HEK293 (cell line): ENCODE measurements around the gene DCST2.

Experiments used
- AEBP2 ChIP-seq: fragments of 450-650 bp; formaldehyde crosslinking; IDR thresholded peaks from 2 replicates; pipeline ENCODE4 v1.5.1; 2016; ENCODE audit warnings: missing biosample characterization, missing genetic modification characterization, borderline replicate concordance
- BCL11A ChIP-seq: fragments of 450-650 bp; formaldehyde crosslinking; IDR thresholded peaks from 2 replicates; pipeline ENCODE4 v1.5.1; 2016; ENCODE audit warnings: low read depth, missing biosample characterization, missing genetic modification characterization
- BCL6B ChIP-seq: fragments of 450-650 bp; formaldehyde crosslinking; IDR thresholded peaks from 2 replicates; pipeline ENCODE4 v1.5.1; 2017; ENCODE audit warnings: missing biosample characterization, missing genetic modification characterization
- KLF16 ChIP-seq: fragments of 450-650 bp; formaldehyde crosslinking; IDR thresholded peaks from 2 replicates; pipeline ENCODE4 v1.5.1; 2017; ENCODE audit warnings: missing biosample characterization, missing genetic modification characterization
- MZF1 ChIP-seq: fragments of 450-650 bp; formaldehyde crosslinking; IDR thresholded peaks from 2 replicates; pipeline ENCODE4 v1.5.1; 2017; ENCODE audit warnings: missing biosample characterization, missing genetic modification characterization, borderline replicate concordance
- PBX3 ChIP-seq: sonication (generic); formaldehyde crosslinking; IDR thresholded peaks from 2 replicates; pipeline ENCODE4 v1.8.1; 2022; ENCODE audit warnings: mild to moderate bottlenecking, moderate library complexity, missing genetic modification reagents
- PRDM1 ChIP-seq: fragments of 450-650 bp; formaldehyde crosslinking; IDR thresholded peaks from 2 replicates; pipeline ENCODE4; 2016; ENCODE audit warnings: missing biosample characterization, missing genetic modification characterization
- RBAK ChIP-seq: fragments of 450-650 bp; formaldehyde crosslinking; IDR thresholded peaks from 2 replicates; pipeline ENCODE4 v1.5.1; 2016; ENCODE audit warnings: missing biosample characterization, missing genetic modification characterization
- SCRT1 ChIP-seq: fragments of 450-650 bp; formaldehyde crosslinking; IDR thresholded peaks from 2 replicates; pipeline ENCODE4 v1.5.1; 2016; ENCODE audit warnings: missing biosample characterization, missing genetic modification characterization, borderline replicate concordance
- SETDB1 ChIP-seq: IDR thresholded peaks from one replicate; pipeline ENCODE4 v1.6.1; 2017; ENCODE audit warnings: mild to moderate bottlenecking, low read length, moderate library complexity, mixed read lengths; ENCODE audit not compliant: insufficient read length
- ZBTB1 ChIP-seq: fragments of 450-650 bp; formaldehyde crosslinking; IDR thresholded peaks from 2 replicates; pipeline ENCODE4 v1.5.1; 2016; ENCODE audit warnings: missing biosample characterization, missing genetic modification characterization
- ZBTB49 ChIP-seq: fragments of 450-650 bp; formaldehyde crosslinking; IDR thresholded peaks from 2 replicates; pipeline ENCODE4 v1.5.1; 2016; ENCODE audit warnings: missing biosample characterization, missing genetic modification characterization, low read depth
- ZBTB8A ChIP-seq: fragments of 450-650 bp; formaldehyde crosslinking; IDR thresholded peaks from 2 replicates; pipeline ENCODE4 v1.5.1; 2016; ENCODE audit warnings: missing biosample characterization, missing genetic modification characterization
- ZNF174 ChIP-seq: fragments of 450-650 bp; formaldehyde crosslinking; IDR thresholded peaks from 2 replicates; pipeline ENCODE4 v1.5.0; 2017; ENCODE audit warnings: missing biosample characterization, mild to moderate bottlenecking, missing genetic modification characterization
- ZNF184 ChIP-seq: fragments of 450-650 bp; IDR thresholded peaks from 2 replicates; pipeline ENCODE4 v1.5.1; 2018; ENCODE audit warnings: missing biosample characterization, mild to moderate bottlenecking, missing genetic modification characterization
- ZNF26 ChIP-seq: fragments of 450-650 bp; formaldehyde crosslinking; IDR thresholded peaks from 2 replicates; pipeline ENCODE4 v1.5.1; 2016; ENCODE audit warnings: missing biosample characterization, missing genetic modification characterization
- ZNF280D ChIP-seq: fragments of 450-650 bp; formaldehyde crosslinking; IDR thresholded peaks from 2 replicates; pipeline ENCODE4 v1.5.1; 2016; ENCODE audit warnings: missing biosample characterization, missing genetic modification characterization
- ZNF48 ChIP-seq: fragments of 450-650 bp; formaldehyde crosslinking; IDR thresholded peaks from 2 replicates; pipeline ENCODE4 v1.5.1; 2016; ENCODE audit warnings: missing biosample characterization, missing genetic modification characterization
- ZNF488 ChIP-seq: fragments of 450-650 bp; formaldehyde crosslinking; IDR thresholded peaks from 2 replicates; pipeline ENCODE4 v1.5.1; 2016; ENCODE audit warnings: missing biosample characterization, missing genetic modification characterization
- ZNF501 ChIP-seq: fragments of 450-650 bp; formaldehyde crosslinking; IDR thresholded peaks from 2 replicates; pipeline ENCODE4 v1.5.1; 2016; ENCODE audit warnings: missing biosample characterization, missing genetic modification characterization
- ZNF530 ChIP-seq: fragments of 450-650 bp; formaldehyde crosslinking; IDR thresholded peaks from 2 replicates; pipeline ENCODE4 v1.5.1; 2016; ENCODE audit warnings: low read depth, missing biosample characterization, missing genetic modification characterization
- ZNF555 ChIP-seq: fragments of 450-650 bp; formaldehyde crosslinking; conservative IDR thresholded peaks from 2 replicates; pipeline ENCODE4 v1.5.1; 2017; ENCODE audit warnings: missing biosample characterization, mild to moderate bottlenecking, missing genetic modification characterization, inconsistent platforms
- ZNF623 ChIP-seq: fragments of 450-650 bp; formaldehyde crosslinking; IDR thresholded peaks from 2 replicates; pipeline ENCODE4 v1.5.1; 2016; ENCODE audit warnings: missing biosample characterization, missing genetic modification characterization
- ZNF626 ChIP-seq: fragments of 450-650 bp; sonication (Bioruptor Pico); formaldehyde crosslinking; IDR thresholded peaks from 2 replicates; pipeline ENCODE4 v1.5.1; 2018; ENCODE audit warnings: missing biosample characterization, missing genetic modification characterization, inconsistent platforms
- ZNF654 ChIP-seq: fragments of 450-650 bp; formaldehyde crosslinking; IDR thresholded peaks from 2 replicates; pipeline ENCODE4 v1.5.1; 2016; ENCODE audit warnings: low read depth, missing biosample characterization, missing genetic modification characterization
- ZNF785 ChIP-seq: fragments of 450-650 bp; formaldehyde crosslinking; IDR thresholded peaks from 2 replicates; pipeline ENCODE4 v1.5.1; 2016; ENCODE audit warnings: missing biosample characterization, missing genetic modification characterization
- ZSCAN23 ChIP-seq: fragments of 450-650 bp; formaldehyde crosslinking; IDR thresholded peaks from 2 replicates; pipeline ENCODE4 v1.5.1; 2016; ENCODE audit warnings: missing biosample characterization, missing genetic modification characterization

Gene DCST2

GRCh38 chr1:154982897-154983648 lies 50.5 kb downstream of the DCST2 start, which contains the start of gene FLAD1 (continued):
- no peak for TF ChIP-seq MZF1 (tag by site-specific recombination)
- no peak for TF ChIP-seq ZNF626 (tag by site-specific recombination)
- TF ChIP-seq SCRT1 (tag by site-specific recombination) = no peak
- no peak for TF ChIP-seq ZNF26
- TF ChIP-seq ZNF184 (tag by site-specific recombination) = no peak
- no peak for TF ChIP-seq BCL6B
- no peak for TF ChIP-seq ZNF488 (tag by site-specific recombination)
- TF ChIP-seq ZNF555 (tag by site-specific recombination) = no peak
- TF ChIP-seq ZNF654 = no peak
- TF ChIP-seq BCL11A (tag by site-specific recombination) = no peak
- no peak for TF ChIP-seq ZNF785 (tag by site-specific recombination)
- TF ChIP-seq ZNF501 = peak; percentile 43; the same call in 1 of the 2 replicates
- no peak for TF ChIP-seq ZNF623 (tag by site-specific recombination)
- TF ChIP-seq ZBTB8A (tag by site-specific recombination) = peak; percentile 42; the same call in 1 of the 2 replicates
- no peak for TF ChIP-seq ZBTB1 (tag by site-specific recombination)
- peak; percentile 96 for TF ChIP-seq ZNF530
- TF ChIP-seq PRDM1 (tag by site-specific recombination) = peak; percentile 96
- TF ChIP-seq ZNF280D (tag by site-specific recombination) = no peak
- no peak for TF ChIP-seq ZNF48 (tag by site-specific recombination)
- TF ChIP-seq PBX3 = peak; percentile 100
- TF ChIP-seq ZNF174 (tag by site-specific recombination) = no peak
- no peak for TF ChIP-seq ZSCAN23
- no peak; the same call in none of the 2 replicates for TF ChIP-seq KLF16
- no peak for TF ChIP-seq RBAK (tag by site-specific recombination)
- TF ChIP-seq ZBTB49 (tag by site-specific recombination) = no peak
- TF ChIP-seq AEBP2 (tag by site-specific recombination) = no peak
- TF ChIP-seq SETDB1 = peak; percentile 40
